ENCODE measurements around the gene MRPL12. TPM values are rescaled to one million over a fixed set of nuclear protein-coding genes. Genes with fewer than 3 reads are reported as not detected.
A peak's percentile ranks its signal among the peaks of the same experiment; 100 is the strongest.

MRPL12 gene
- total RNA-seq, 1 donor from 2014 or later: 35.0 TPM

GRCh38 chr17:81707725-81708646 lies 4.8 kb downstream of the MRPL12 start:
- ATAC-seq (no peak), DNase-seq (no peak)
- Histone ChIP-seq H3K4me1 (peaks cover 33% of the 10 kb centered on the region), H3K4me3 (no peak overlapping the region), H3K9me3 (no peaks in the 10 kb centered on the region), H3K36me3 (peaks cover 25% of the 10 kb centered on the region), H3K27me3 (ENCODE audit: low read depth) (no peaks in the 10 kb centered on the region), H3K27ac (no peak overlapping the region)
- TF ChIP-seq CTCF (IDR thresholded peaks at IDR 0.05): no peak
- intact Hi-C loops (cut with DNase I): no loop called here

- H3K4me1 ChIP-seq: peaks cover 39% of the 10 kb centered on the region
- intact Hi-C loops (cut with DNase I): no loop called here
- H3K36me3 ChIP-seq: peaks cover 25% of the 10 kb centered on the region
- no peak for ATAC-seq
- TF ChIP-seq CTCF (IDR thresholded peaks at IDR 0.05): no peak
- no peak overlapping the region for H3K27ac ChIP-seq
- no peak for DNase-seq
- H3K4me3 ChIP-seq: no peak overlapping the region
- H3K9me3 ChIP-seq: no peaks in the 10 kb centered on the region
- no peaks in the 10 kb centered on the region for H3K27me3 ChIP-seq (ENCODE audit: low read depth)
These were observed 5.6 kb downstream of the MRPL12 start for GRCh38 chr17:81708739-81709185.

GRCh38 chr17:81710514-81711308 lies 7.5 kb downstream of the MRPL12 start:
- intact Hi-C loops (cut with DNase I): no loop called here
- Histone ChIP-seq H3K4me3 (peak overlapping the region; percentile 86), H3K9me3 (no peaks in the 10 kb centered on the region), H3K27me3 (ENCODE audit: low read depth) (no peaks in the 10 kb centered on the region), H3K27ac (no peak overlapping the region), H3K4me1 (peaks cover 33% of the 10 kb centered on the region), H3K36me3 (peaks cover 22% of the 10 kb centered on the region)
- no peak for TF ChIP-seq CTCF (IDR thresholded peaks at IDR 0.05)
- DNase-seq (no peak), ATAC-seq (no peak)

GRCh38 chr17:81711814-81712467 lies 8.8 kb downstream of the MRPL12 start, which contains the start of gene SLC25A10:
TSS of gene SLC25A10 (plus strand) at chr17:81712284. CDS start at chr17:81712427, 143 bp downstream.
- no peaks in the 10 kb centered on the region for H3K27me3 ChIP-seq (ENCODE audit: low read depth)
- H3K36me3 ChIP-seq: peaks cover 9% of the 10 kb centered on the region
- H3K9me3 ChIP-seq: no peaks in the 10 kb centered on the region
- no peak for TF ChIP-seq CTCF (IDR thresholded peaks at IDR 0.05)
- peak within 1 kb of the TSS; percentile 86 for H3K4me3 ChIP-seq
- ATAC-seq: peak; percentile 90
- intact Hi-C loops (cut with DNase I): no loop called here
- peak within 1 kb of the TSS; percentile 60 for H3K27ac ChIP-seq
- peak; percentile 90 for DNase-seq
- H3K4me1 ChIP-seq: peaks cover 33% of the 10 kb centered on the region

- ATAC-seq: peak; percentile 6 to 29
- TF ChIP-seq CTCF (IDR thresholded peaks at IDR 0.05): no peak
- Histone ChIP-seq H3K4me1 (peaks cover 33% of the 10 kb centered on the region), H3K27ac (peak overlapping the region; percentile 49), H3K9me3 (no peaks in the 10 kb centered on the region), H3K27me3 (ENCODE audit: low read depth) (no peaks in the 10 kb centered on the region), H3K4me3 (peak overlapping the region; percentile 86), H3K36me3 (peaks cover 3% of the 10 kb centered on the region)
- no peak for DNase-seq
- intact Hi-C loops (cut with DNase I): no loop called here
These were observed 9.4 kb downstream of the MRPL12 start for GRCh38 chr17:81712468-81713003.

Data from lower lobe of right lung (tissue), 2 donors.